ENCODE results near the gene PABPC1L.

DNA sequence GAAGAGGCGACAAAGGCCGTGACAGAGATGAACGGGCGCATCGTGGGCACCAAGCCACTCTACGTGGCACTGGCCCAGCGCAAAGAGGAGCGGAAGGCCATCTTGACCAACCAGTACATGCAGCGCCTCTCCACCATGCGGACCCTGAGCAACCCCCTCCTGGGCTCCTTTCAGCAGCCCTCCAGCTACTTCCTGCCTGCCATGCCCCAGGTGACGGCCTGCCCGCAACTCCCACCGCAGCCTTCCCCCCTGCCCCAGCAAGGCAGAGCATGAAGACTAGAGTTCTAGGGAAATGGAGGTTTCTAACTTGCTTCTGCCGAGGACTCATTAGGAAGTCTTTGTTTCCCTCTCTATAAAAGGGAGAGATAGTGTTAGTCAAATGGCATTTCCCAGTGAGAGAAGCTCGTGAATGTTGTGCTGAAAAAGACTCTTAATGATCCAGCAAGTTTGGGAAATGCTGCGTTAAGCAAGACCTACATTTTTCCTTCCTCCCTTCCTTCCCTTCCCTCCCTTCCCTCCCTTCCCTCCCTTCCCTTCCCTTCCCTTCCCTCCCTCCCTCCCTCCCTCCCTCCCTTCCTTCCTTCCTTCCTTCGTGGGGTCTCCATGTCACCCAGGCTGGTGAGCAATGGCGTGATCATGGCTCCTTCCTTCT, 20.8 kb downstream of the PABPC1L start:
- no peak for TF ChIP-seq EZH2 (IDR thresholded peaks at IDR 0.05)
- TF ChIP-seq, protein P1, sequence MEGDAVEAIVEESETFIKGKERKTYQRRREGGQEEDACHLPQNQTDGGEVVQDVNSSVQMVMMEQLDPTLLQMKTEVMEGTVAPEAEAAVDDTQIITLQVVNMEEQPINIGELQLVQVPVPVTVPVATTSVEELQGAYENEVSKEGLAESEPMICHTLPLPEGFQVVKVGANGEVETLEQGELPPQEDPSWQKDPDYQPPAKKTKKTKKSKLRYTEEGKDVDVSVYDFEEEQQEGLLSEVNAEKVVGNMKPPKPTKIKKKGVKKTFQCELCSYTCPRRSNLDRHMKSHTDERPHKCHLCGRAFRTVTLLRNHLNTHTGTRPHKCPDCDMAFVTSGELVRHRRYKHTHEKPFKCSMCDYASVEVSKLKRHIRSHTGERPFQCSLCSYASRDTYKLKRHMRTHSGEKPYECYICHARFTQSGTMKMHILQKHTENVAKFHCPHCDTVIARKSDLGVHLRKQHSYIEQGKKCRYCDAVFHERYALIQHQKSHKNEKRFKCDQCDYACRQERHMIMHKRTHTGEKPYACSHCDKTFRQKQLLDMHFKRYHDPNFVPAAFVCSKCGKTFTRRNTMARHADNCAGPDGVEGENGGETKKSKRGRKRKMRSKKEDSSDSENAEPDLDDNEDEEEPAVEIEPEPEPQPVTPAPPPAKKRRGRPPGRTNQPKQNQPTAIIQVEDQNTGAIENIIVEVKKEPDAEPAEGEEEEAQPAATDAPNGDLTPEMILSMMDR (IDR thresholded peaks at IDR 0.05), result no peak

Data from neural progenitor cell (in vitro differentiated cells).